Heart left ventricle (tissue), 16 donors: ENCODE results near the gene OLFM1. TPM values are rescaled to one million over a fixed set of nuclear protein-coding genes. Genes with fewer than 3 reads are reported as not detected.

ENCODE experiments used
- ATAC-seq, 4 donors: fragments of 200-7000 bp; cut with Tn5 transposase; one replicate each; pipeline ENCODE4 v1.9.1; 2020 to 2022; ENCODE audit warnings: moderate library complexity in 4 of 4, mild to moderate bottlenecking in 3 of 4, moderate number of reproducible peaks in 1 of 4
- DNase-seq, 5 donors: peaks; one replicate each; pipeline ENCODE4 v3.0.0-alpha.2; 2020
- H3K27ac ChIP-seq, 12 donors: fragments of 200-600 bp; sonication (generic) in 4 of 12; one replicate each; pipeline versions ENCODE4 v1.5.0 to v1.8.0; 2016 to 2022; ENCODE audit warnings: mild to moderate bottlenecking in 2 of 12
- H3K27me3 ChIP-seq, 9 donors: fragments of 200-600 bp; sonication (generic) in 2 of 9; one replicate each; pipeline versions ENCODE4 v1.5.1 to v1.8.0; 2016 to 2022; ENCODE audit warnings: mild to moderate bottlenecking in 3 of 9
- H3K36me3 ChIP-seq, 9 donors: fragments of 200-600 bp; sonication (generic) in 2 of 9; one replicate each; pipeline versions ENCODE4 v1.5.0 to v1.8.0; 2018 to 2022; ENCODE audit warnings: mild to moderate bottlenecking in 2 of 9
- H3K4me1 ChIP-seq, 12 donors: fragments of 200-600 bp; sonication (generic) in 4 of 12; one replicate each; pipeline versions ENCODE4 v1.5.0 to v1.8.0; 2016 to 2022; ENCODE audit warnings: mild to moderate bottlenecking in 3 of 12
- H3K4me3 ChIP-seq, 12 donors: fragments of 200-600 bp; sonication (generic) in 4 of 12; one replicate each; pipeline versions ENCODE4 v1.5.0 to v1.8.0; 2017 to 2022; ENCODE audit warnings: mild to moderate bottlenecking in 9 of 12, moderate library complexity in 4 of 12
- H3K9me3 ChIP-seq, 12 donors: fragments of 200-600 bp; sonication (generic) in 4 of 12; one replicate each; pipeline versions ENCODE4 v1.5.0 to v1.8.0; 2016 to 2022; ENCODE audit warnings: mild to moderate bottlenecking in 1 of 12
- POLR2A ChIP-seq, 2 donors: fragments of 450-650 bp; IDR thresholded peaks; one replicate each; pipeline ENCODE4 v1.6.1; 2017; ENCODE audit warnings: antibody characterized with exemption in 2 of 2, mild to moderate bottlenecking in 2 of 2, moderate library complexity in 2 of 2
- WGBS, 4 donors: extraction: QIAGEN DNeasy Blood & Tissue Kit in 2 of 4; methylation state at CpG; one replicate each; pipeline versions ENCODE4 v1.1.5 to v1.1.7; 2013 to 2018; 5-methylcytosine and 5-hydroxymethylcytosine counted together
- intact Hi-C, 10 donors: fragments of 100-400 bp; cut with DNase I; formaldehyde crosslinking; loops; one replicate each; pipeline versions ENCODE4 v1.11.1 to v1.14.2; 2022
- polyA plus RNA-seq, 2 donors: library from polyadenylated mRNA; stranded (reverse); fragments of 200-250 nt; gene quantifications; one replicate each; pipeline ENCODE4 v1.2.3, GENCODE V29; 2013
- total RNA-seq, 9 donors: library from RNA; depleted of rRNA in 2 of 9; stranded (reverse); fragments of >200 nt in 2 of 9; fragmentation: NEBNext Ultra II Directional in 3 of 9; extraction: Animal tissue kit (Norgen Biotek cat#: 25700) in 3 of 9; gene quantifications; one replicate each; pipeline versions ENCODE4 v1.1.0 to v1.2.4, GENCODE V29; 2016 to 2023
- TF ChIP-seq, protein P1 (sequence below), 12 donors: fragments of 200-600 bp; sonication (generic) in 4 of 12; IDR thresholded peaks; one replicate each; pipeline versions ENCODE4 v1.5.0 to v1.8.0; 2018 to 2022; ENCODE audit warnings: antibody characterized with exemption in 12 of 12, mild to moderate bottlenecking in 5 of 12
- donor health status: ischemic (EF 13 %, LVEDD 7.1; RV severe dilation, severe dysfunction).
- donor health status: healthy with polysubstance abuse.
- donor health status: DM: no; HTN: yes; CAD: no.
- donor health status: DM: no; HTN: no; CAD: no.
- donor health status: ischemic (EF 25% LVEDD 6.9; RV normal size, moderate dysfunction).
- donor health status: ischemic (EF 25% LVEDD 5.7; RV mildly dilated, moderate dysfunction).
- donor health status: healthy.
- donor health status: DM: yes; HTN: yes; CAD: no.
- donor health status: ischemic (EF 35%, LVEDD 5.7; RV mildly dilated, moderate dysfunction).
- donor health status: nonischemic (EF 11% LVEDD 7.7; RV severe dilation, severe dysfunction).
- donor health status: DM: yes; HTN: yes; CAD: no.
- donor health status: PGD.
- donor health status: ischemic (EF 29% LVEDD 5.4; RV normal size, mild dysfunction).
- donor health status: nonischemic (EF 23%, LVEDD 6.1; RV moderate dilation, normal function).

Gene OLFM1
- total and polyA plus RNA-seq, 11 donors, result 3.5 to 11.8 (median 8.1) TPM

DNA sequence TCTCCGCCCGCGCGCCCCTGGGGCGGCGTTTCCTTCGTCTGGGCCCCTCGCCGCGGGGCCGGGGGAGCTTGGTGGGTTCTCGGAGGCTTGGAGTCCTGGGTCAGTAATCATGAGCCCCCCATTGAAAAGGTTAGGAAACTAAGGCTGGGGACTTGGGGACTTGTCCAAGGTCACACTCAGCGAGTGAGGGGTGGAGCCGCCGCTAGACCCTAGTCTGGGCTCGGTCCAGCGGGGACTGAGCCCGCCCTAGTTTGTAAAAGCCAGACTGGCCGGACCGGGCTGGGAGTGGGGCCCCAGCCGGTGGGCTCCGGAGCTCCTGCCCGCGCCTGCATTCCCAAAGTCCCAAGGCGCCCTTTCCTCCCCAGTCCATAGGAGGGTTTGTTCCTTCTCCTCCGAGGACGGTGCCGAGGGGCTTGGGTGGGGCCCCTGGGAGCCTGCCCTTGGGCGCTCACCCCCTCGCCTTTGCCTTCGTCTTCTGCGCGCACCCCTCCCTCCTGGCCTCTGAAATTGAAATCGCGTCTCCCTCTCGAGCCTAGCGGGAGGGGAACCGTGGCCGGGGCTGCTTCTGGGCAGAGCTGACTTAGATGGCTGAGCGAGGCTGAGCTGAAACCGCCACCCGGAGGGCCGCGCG lies 995 bp downstream of the OLFM1 start:
- peaks cover 15 to 44% (median 23%) of the 10 kb centered on the region in 9 donors for H3K27me3 ChIP-seq
- 2 to 6% (median 4%) methylated on average over 28 to 45 of the region's 45 CpGs for WGBS, 4 donors
- ATAC-seq (no peak), DNase-seq (peak in 1 of 5 donors; percentile 59)
- H3K27ac ChIP-seq, result no peak overlapping the region
- peak overlapping the region; percentile 22 to 63 (median 52) for H3K4me3 ChIP-seq
- TF ChIP-seq, protein P1, sequence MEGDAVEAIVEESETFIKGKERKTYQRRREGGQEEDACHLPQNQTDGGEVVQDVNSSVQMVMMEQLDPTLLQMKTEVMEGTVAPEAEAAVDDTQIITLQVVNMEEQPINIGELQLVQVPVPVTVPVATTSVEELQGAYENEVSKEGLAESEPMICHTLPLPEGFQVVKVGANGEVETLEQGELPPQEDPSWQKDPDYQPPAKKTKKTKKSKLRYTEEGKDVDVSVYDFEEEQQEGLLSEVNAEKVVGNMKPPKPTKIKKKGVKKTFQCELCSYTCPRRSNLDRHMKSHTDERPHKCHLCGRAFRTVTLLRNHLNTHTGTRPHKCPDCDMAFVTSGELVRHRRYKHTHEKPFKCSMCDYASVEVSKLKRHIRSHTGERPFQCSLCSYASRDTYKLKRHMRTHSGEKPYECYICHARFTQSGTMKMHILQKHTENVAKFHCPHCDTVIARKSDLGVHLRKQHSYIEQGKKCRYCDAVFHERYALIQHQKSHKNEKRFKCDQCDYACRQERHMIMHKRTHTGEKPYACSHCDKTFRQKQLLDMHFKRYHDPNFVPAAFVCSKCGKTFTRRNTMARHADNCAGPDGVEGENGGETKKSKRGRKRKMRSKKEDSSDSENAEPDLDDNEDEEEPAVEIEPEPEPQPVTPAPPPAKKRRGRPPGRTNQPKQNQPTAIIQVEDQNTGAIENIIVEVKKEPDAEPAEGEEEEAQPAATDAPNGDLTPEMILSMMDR (IDR thresholded peaks at IDR 0.05), result no peak
- no peak for TF ChIP-seq POLR2A (IDR thresholded peaks at IDR 0.05)
- H3K36me3 ChIP-seq, result no peaks in the 10 kb centered on the region
- intact Hi-C loops, result loop anchor here in 2 of 10 donors (5.0 to 10.0 kb wide), 2 partner anchors 391 to 394 kb away; no protein-coding TSS in a partner anchor
- H3K4me1 ChIP-seq, result peaks cover 0 to 38% (median 19%) of the 10 kb centered on the region in 12 donors
- no peaks in the 10 kb centered on the region for H3K9me3 ChIP-seq

DNA sequence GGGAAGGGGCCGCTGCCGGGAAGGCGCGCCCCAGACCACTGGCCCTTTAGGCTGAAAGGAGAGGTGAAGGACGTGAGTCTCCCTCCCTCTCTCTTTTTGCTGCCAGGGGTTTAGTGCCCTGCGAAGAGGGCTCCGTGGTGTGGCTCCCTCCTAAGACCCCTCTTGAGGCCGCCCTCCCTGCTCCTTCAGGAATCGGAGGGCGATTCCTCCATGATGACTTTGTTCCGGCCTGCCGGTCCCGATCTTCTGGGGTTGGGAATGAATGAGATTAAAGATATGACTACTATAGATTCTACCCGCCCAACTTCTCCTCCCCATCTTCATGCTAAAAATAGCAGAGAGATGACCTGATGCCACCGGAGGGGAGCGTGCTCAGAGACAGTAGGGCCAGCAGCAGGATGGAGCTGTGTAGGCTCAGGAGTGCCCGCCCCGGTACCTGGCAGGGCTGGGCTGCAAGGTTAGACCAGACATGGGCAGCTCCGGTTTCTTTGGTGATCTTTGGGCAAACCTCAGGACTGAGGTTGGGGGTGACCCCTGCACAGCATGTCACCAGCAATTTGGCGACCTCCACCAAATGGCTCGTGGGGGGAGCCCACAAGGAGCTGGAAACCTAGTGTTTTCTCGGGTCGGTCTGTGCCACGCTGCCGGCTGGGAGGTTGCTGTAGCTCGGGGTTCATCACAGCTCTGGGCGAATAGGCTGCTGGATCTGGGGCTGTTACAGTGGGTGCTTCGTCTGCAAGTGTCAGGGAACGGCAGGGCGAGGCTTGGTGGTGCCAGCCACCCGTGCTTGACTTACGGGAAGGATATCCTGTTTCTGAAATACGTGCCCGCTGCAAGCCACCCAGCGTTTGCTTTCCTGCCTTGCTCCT lies 1.7 kb downstream of the OLFM1 start:
- Histone ChIP-seq H3K27ac (no peak overlapping the region), H3K9me3 (no peaks in the 10 kb centered on the region), H3K27me3 (peaks cover 15 to 49% (median 23%) of the 10 kb centered on the region in 9 donors), H3K36me3 (no peaks in the 10 kb centered on the region), H3K4me3 (peak overlapping the region in 8 of 12 donors; percentile 22 to 63 (median 53)), H3K4me1 (peaks cover 0 to 34% (median 19%) of the 10 kb centered on the region in 12 donors)
- DNase-seq, result peak in 1 of 5 donors; percentile 54
- no peak for ATAC-seq
- WGBS, 4 donors, result 43 to 54% (median 48%) methylated on average over 26 to 35 of the region's 35 CpGs
- intact Hi-C loops, result loop anchor here in 2 of 10 donors (5.0 to 10.0 kb wide), 2 partner anchors 392 to 394 kb away; no protein-coding TSS in a partner anchor
- TF ChIP-seq POLR2A (IDR thresholded peaks at IDR 0.05), result no peak
- TF ChIP-seq, protein P1 (IDR thresholded peaks at IDR 0.05), result no peak

DNA sequence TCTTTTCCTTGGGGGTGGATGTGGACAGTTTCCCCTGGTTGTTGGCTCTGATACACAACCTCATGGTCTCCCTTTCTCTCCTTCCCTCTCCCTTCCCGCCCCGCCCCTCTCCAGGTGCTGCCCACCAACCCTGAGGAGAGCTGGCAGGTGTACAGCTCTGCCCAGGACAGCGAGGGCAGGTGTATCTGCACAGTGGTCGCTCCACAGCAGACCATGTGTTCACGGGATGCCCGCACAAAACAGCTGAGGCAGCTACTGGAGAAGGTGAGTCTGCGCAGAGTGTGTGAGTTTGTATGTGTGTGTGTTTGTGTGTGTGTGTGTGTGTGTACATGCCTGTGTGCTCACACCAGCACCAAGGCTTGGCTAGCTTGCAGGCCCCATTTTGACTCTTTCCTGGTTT lies 2.6 kb downstream of the OLFM1 start:
- Histone ChIP-seq H3K4me3 (no peak overlapping the region), H3K27me3 (peaks cover 15 to 51% (median 23%) of the 10 kb centered on the region in 9 donors), H3K9me3 (no peaks in the 10 kb centered on the region), H3K27ac (no peak overlapping the region), H3K36me3 (no peaks in the 10 kb centered on the region), H3K4me1 (peaks cover 0 to 34% (median 19%) of the 10 kb centered on the region in 12 donors)
- DNase-seq (peak in 1 of 5 donors; percentile 47), ATAC-seq (no peak)
- intact Hi-C loops, result no loop called here
- no peak for TF ChIP-seq POLR2A (IDR thresholded peaks at IDR 0.05)
- TF ChIP-seq, protein P1 (IDR thresholded peaks at IDR 0.05), result no peak
- 91 to 97% (median 93%) methylated on average over 7 of the region's 7 CpGs for WGBS, 4 donors

DNA sequence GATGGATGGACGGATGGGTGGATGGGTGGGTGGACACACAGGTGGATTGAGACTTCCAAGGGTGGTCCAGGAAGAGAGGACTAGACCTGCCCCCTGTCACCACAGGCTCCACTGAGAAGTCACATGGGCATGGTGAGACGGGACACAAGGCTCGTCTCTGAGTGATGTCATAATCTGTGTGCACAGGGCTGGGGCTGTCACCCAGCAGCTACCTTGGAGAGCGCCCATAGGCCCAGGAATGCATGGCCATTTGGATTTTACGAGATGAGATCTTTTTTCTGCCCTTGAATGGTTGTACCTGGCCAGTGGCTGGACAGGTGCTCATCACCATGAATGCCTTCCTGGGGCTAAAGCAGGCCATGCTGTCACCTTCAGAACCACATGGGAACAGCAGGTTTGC lies 3.1 kb downstream of the OLFM1 start:
- intact Hi-C loops, result no loop called here
- Histone ChIP-seq H3K4me3 (no peak overlapping the region), H3K4me1 (peaks cover 0 to 32% (median 19%) of the 10 kb centered on the region in 12 donors), H3K27me3 (peaks cover 15 to 51% (median 23%) of the 10 kb centered on the region in 9 donors), H3K9me3 (no peaks in the 10 kb centered on the region), H3K36me3 (no peaks in the 10 kb centered on the region), H3K27ac (no peak overlapping the region)
- no peak for TF ChIP-seq POLR2A (IDR thresholded peaks at IDR 0.05)
- TF ChIP-seq, protein P1 (IDR thresholded peaks at IDR 0.05), result no peak
- DNase-seq (peak in 1 of 5 donors; percentile 14), ATAC-seq (no peak)
- WGBS, 4 donors, result 59 to 81% (median 62%) methylated on average over 4 to 5 of the region's 5 CpGs
